Memory B cell (primary cell): ENCODE data around the gene CD200.
A peak's percentile ranks its signal among the peaks of the same experiment; 100 is the strongest.

Source experiments
- ATAC-seq: fragments of 150-1000 bp; cut with Tn5 transposase; 2 replicates; pipeline ENCODE4 v1.10.0; 2021; ENCODE audit warnings: low read depth, mild to moderate bottlenecking, moderate library complexity
- DNase-seq, 2 donors: peaks; one replicate each; pipeline ENCODE4 v3.0.0; 2022; ENCODE audit warnings: low spot score in 2 of 2
- H3K27ac Mint-ChIP-seq: one replicate; pipeline ENCODE4 v1.8.0; 2022; ENCODE audit warnings: mild to moderate bottlenecking, moderate library complexity, mixed read lengths
- H3K27me3 Mint-ChIP-seq: one replicate; pipeline ENCODE4 v1.8.0; 2022; ENCODE audit warnings: mixed read lengths
- H3K36me3 Mint-ChIP-seq: one replicate; pipeline ENCODE4 v1.8.0; 2022; ENCODE audit warnings: mild to moderate bottlenecking, mixed read lengths
- H3K4me1 Mint-ChIP-seq: one replicate; pipeline ENCODE4 v1.8.0; 2022; ENCODE audit warnings: mixed read lengths
- H3K4me3 Mint-ChIP-seq: one replicate; pipeline ENCODE4 v1.8.0; 2022; ENCODE audit warnings: mild to moderate bottlenecking, moderate library complexity, mixed read lengths
- H3K9me3 Mint-ChIP-seq: one replicate; pipeline ENCODE4 v1.8.0; 2022; ENCODE audit warnings: mixed read lengths

Gene CD200, protein sequence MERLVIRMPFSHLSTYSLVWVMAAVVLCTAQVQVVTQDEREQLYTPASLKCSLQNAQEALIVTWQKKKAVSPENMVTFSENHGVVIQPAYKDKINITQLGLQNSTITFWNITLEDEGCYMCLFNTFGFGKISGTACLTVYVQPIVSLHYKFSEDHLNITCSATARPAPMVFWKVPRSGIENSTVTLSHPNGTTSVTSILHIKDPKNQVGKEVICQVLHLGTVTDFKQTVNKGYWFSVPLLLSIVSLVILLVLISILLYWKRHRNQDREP

GRCh38 chr3:112333002-112333380 lies at the start of gene CD200:
Gene CD200 (plus strand): TSS chr3:112333156. CDS start chr3:112333213, 57 bp downstream.
- H3K4me3 Mint-ChIP-seq: peak within 1 kb of the TSS; percentile 95
- peak within 1 kb of the TSS; percentile 70 for H3K27ac Mint-ChIP-seq
- peak; percentile 84 for ATAC-seq
- H3K9me3 Mint-ChIP-seq: no peaks in the 10 kb centered on the region
- H3K36me3 Mint-ChIP-seq: peaks cover 2% of the 10 kb centered on the region
- H3K27me3 Mint-ChIP-seq: no peaks in the 10 kb centered on the region
- DNase-seq: peak; percentile 23 to 39
- peaks cover 25% of the 10 kb centered on the region for H3K4me1 Mint-ChIP-seq

GRCh38 chr3:112289011-112289410 lies 43.9 kb upstream of the CD200 start:
- H3K27me3 Mint-ChIP-seq: no peaks in the 10 kb centered on the region
- H3K4me3 Mint-ChIP-seq: no peak overlapping the region
- DNase-seq: no peak
- H3K27ac Mint-ChIP-seq: no peak overlapping the region
- no peaks in the 10 kb centered on the region for H3K9me3 Mint-ChIP-seq
- no peaks in the 10 kb centered on the region for H3K36me3 Mint-ChIP-seq
- no peak for ATAC-seq
- H3K4me1 Mint-ChIP-seq: peaks cover 6% of the 10 kb centered on the region

DNA sequence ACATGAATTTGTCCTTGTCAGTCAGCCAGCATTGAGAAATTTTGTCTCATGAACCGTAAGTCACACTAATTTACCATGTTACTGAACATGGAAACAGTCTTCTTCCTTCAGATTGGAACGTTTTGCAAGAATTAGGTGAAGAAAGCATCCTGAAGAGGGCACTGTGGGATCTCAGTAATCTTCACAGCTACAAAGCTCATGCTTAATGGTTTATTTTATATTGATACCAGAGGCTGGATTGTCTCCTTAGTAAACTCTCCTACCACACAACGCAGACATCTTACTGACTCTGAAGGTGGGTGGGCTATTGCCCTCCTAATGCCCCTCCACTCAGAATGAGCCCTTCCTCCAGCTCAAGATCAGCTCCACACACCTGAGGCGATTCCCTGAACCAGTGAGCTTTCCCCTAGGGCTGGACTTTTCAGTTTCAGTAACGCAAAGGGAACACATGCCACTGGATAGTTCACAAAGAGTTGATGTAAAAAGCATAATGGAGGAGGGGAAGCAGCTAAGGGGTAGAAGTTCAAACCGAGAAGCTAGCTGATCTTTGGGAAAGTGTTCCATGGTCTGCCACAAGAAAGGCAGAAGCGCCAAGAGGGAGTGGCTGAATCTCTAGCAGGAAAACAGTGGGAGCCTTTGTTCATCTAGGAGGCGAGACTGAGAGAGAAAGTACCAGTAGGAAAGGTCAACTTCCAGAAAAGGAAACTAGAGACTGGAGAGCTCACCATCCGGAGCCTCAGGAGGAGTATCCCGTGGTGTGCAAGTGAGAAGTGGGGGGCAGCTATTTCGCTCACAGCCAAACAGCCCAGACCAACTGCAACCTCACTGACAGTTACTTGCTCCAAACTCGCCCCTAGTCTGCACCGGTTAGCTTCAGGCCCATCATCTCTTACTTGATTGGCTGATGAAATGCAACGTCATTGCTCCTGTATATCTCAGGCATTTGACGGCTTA lies 39.3 kb upstream of the CD200 start, which contains the start of gene SLC9C1:
SLC9C1 (minus strand) TSS at position 849 of the 954 bp plus-strand sequence. CDS start 7,425 bp downstream, outside the sequence.
- H3K36me3 Mint-ChIP-seq: no peaks in the 10 kb centered on the region
- H3K4me1 Mint-ChIP-seq: peaks cover 23% of the 10 kb centered on the region
- H3K27ac Mint-ChIP-seq: peak within 1 kb of the TSS; percentile 61
- DNase-seq: peak; percentile 39 to 49
- peak; percentile 68 for ATAC-seq
- no peaks in the 10 kb centered on the region for H3K27me3 Mint-ChIP-seq
- H3K4me3 Mint-ChIP-seq: peak within 1 kb of the TSS; percentile 83
- H3K9me3 Mint-ChIP-seq: no peaks in the 10 kb centered on the region

- H3K27ac Mint-ChIP-seq: peak overlapping the region; percentile 51
These were observed 35.2 kb upstream of the CD200 start for GRCh38 chr3:112297714-112298113.

DNA sequence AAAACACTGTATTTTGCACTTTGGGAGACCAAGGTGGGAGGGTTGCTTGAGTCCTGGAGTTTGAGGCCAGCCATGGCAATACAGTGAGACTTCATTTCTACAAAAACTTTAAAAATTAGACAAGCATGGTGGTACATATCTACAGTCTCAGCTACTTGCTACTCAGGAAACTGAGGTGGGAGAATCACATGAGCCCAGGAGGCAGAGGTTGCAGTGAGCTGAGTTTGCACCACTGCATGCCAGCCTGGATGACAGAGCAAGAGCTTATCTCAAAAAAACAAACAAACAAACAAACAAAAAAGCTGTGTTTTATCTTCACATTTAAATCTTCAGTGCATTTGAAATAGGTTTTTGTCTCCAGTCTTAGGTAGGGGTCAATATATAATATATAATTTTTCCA lies 34.2 kb upstream of the CD200 start:
- Mint-ChIP-seq H3K27ac (no peak overlapping the region), H3K4me3 (no peak overlapping the region), H3K9me3 (no peaks in the 10 kb centered on the region), H3K4me1 (peaks cover 20% of the 10 kb centered on the region), H3K27me3 (no peaks in the 10 kb centered on the region), H3K36me3 (no peaks in the 10 kb centered on the region)
- no peak for DNase-seq
- no peak for ATAC-seq

More at GRCh38 chr3:112297714-112298113, 35.2 kb upstream of the CD200 start:
- no peak for DNase-seq
- Mint-ChIP-seq H3K9me3 (no peaks in the 10 kb centered on the region), H3K27me3 (no peaks in the 10 kb centered on the region), H3K36me3 (no peaks in the 10 kb centered on the region), H3K4me1 (peaks cover 25% of the 10 kb centered on the region), H3K4me3 (peak overlapping the region; percentile 4)
- peak; percentile 60 for ATAC-seq

GRCh38 chr3:112302150-112302830 lies 30.7 kb upstream of the CD200 start:
- Mint-ChIP-seq H3K36me3 (no peaks in the 10 kb centered on the region), H3K4me1 (peaks cover 13% of the 10 kb centered on the region), H3K27me3 (no peaks in the 10 kb centered on the region), H3K4me3 (no peak overlapping the region), H3K27ac (no peak overlapping the region), H3K9me3 (no peaks in the 10 kb centered on the region)
- no peak for ATAC-seq
- DNase-seq: no peak

GRCh38 chr3:112302881-112303763 lies 29.8 kb upstream of the CD200 start:
- no peak overlapping the region for H3K27ac Mint-ChIP-seq
- ATAC-seq: peak; percentile 17

DNA sequence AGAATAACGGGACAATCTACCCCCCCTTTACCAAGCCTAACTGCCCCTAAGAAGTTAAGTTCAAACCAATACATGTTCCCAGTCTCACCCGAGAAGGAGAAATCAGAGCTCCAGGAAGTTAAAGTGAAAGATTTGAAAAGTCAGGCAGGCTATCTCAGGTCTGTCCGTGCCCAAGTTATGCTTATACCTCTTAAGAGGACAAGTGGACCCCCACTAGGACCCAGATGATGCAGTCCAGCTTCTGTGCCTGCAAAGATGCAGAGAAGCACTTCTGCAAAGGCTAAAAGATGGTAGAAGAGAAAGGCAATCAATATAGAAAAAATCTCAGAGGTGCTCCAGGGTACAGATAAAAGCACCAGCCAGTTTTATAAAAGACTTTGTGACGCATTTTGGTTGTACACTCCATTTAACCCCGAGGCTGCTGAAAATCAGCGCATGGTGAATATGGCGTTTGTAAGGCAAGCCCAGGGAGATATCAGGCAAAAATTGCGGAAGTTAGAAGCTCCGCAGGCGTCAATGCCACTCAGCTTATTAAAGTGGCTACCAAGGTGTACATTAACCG lies 29.1 kb upstream of the CD200 start:
- H3K27ac Mint-ChIP-seq: no peak overlapping the region
- H3K27me3 Mint-ChIP-seq: no peaks in the 10 kb centered on the region
- H3K9me3 Mint-ChIP-seq: no peaks in the 10 kb centered on the region
- ATAC-seq: peak; percentile 89
- H3K36me3 Mint-ChIP-seq: no peaks in the 10 kb centered on the region
- peaks cover under 1% of the 10 kb centered on the region for H3K4me1 Mint-ChIP-seq
- no peak overlapping the region for H3K4me3 Mint-ChIP-seq
- DNase-seq: peak; percentile 27

More at GRCh38 chr3:112302881-112303763, 29.8 kb upstream of the CD200 start:
- Mint-ChIP-seq H3K27me3 (no peaks in the 10 kb centered on the region), H3K9me3 (no peaks in the 10 kb centered on the region), H3K4me1 (peaks cover 8% of the 10 kb centered on the region), H3K36me3 (no peaks in the 10 kb centered on the region), H3K4me3 (no peak overlapping the region)
- DNase-seq: no peak

- Mint-ChIP-seq H3K4me3 (no peak overlapping the region), H3K4me1 (no peaks in the 10 kb centered on the region), H3K36me3 (no peaks in the 10 kb centered on the region), H3K9me3 (no peaks in the 10 kb centered on the region), H3K27me3 (no peaks in the 10 kb centered on the region), H3K27ac (no peak overlapping the region)
- ATAC-seq: no peak
- DNase-seq: no peak
These were observed 28.3 kb upstream of the CD200 start for GRCh38 chr3:112304611-112305010.

- ATAC-seq (no peak), DNase-seq (no peak)
- Mint-ChIP-seq H3K4me3 (no peak overlapping the region), H3K9me3 (no peaks in the 10 kb centered on the region), H3K27ac (no peak overlapping the region), H3K36me3 (no peaks in the 10 kb centered on the region), H3K27me3 (no peaks in the 10 kb centered on the region), H3K4me1 (no peaks in the 10 kb centered on the region)
These were observed 26.1 kb upstream of the CD200 start for GRCh38 chr3:112306825-112307224.

- H3K9me3 Mint-ChIP-seq: no peaks in the 10 kb centered on the region
- no peaks in the 10 kb centered on the region for H3K4me1 Mint-ChIP-seq
- no peak overlapping the region for H3K4me3 Mint-ChIP-seq
- H3K27me3 Mint-ChIP-seq: no peaks in the 10 kb centered on the region
- H3K27ac Mint-ChIP-seq: no peak overlapping the region
- no peak for ATAC-seq
- H3K36me3 Mint-ChIP-seq: no peaks in the 10 kb centered on the region
- no peak for DNase-seq
These were observed 25.4 kb upstream of the CD200 start for GRCh38 chr3:112307557-112307956.

GRCh38 chr3:112308151-112308911 lies 24.6 kb upstream of the CD200 start:
- Mint-ChIP-seq H3K4me3 (no peak overlapping the region), H3K4me1 (no peaks in the 10 kb centered on the region), H3K9me3 (no peaks in the 10 kb centered on the region), H3K27ac (no peak overlapping the region), H3K36me3 (no peaks in the 10 kb centered on the region), H3K27me3 (no peaks in the 10 kb centered on the region)
- ATAC-seq (no peak), DNase-seq (no peak)
